DND-41 (cell line): Measurements from ENCODE around the gene HECTD4.

Experiments used
- ATAC-seq: fragments of 200-7000 bp; cut with Tn5 transposase; 3 replicates; pipeline ENCODE4 v1.9.1; 2021; ENCODE audit warnings: low read depth; ENCODE audit not compliant: insufficient read depth
- DNase-seq: peaks from one replicate; pipeline ENCODE4 v3.0.0-alpha.2; 2020
- H2AFZ ChIP-seq: 2 replicates; pipeline ENCODE4 v1.6.0; 2012; ENCODE audit warnings: low read depth, low read length
- H3K27ac ChIP-seq: 2 replicates; pipeline ENCODE4 v1.5.1; 2012; ENCODE audit warnings: low read length, inconsistent platforms
- H3K27me3 ChIP-seq: fragments of 200-600 bp; sonication (generic); 2 replicates; pipeline ENCODE4 v1.6.0; 2012; ENCODE audit warnings: low read length, mild to moderate bottlenecking, inconsistent platforms; ENCODE audit not compliant: insufficient read depth, poor library complexity
- H3K36me3 ChIP-seq: 2 replicates; pipeline ENCODE4 v1.5.1; 2012; ENCODE audit warnings: low read length, inconsistent platforms; ENCODE audit not compliant: insufficient read depth
- H3K4me1 ChIP-seq: 2 replicates; pipeline ENCODE4 v1.5.1; 2012; ENCODE audit warnings: mild to moderate bottlenecking, low read length; ENCODE audit not compliant: insufficient read depth
- H3K4me2 ChIP-seq: 2 replicates; pipeline ENCODE4 v1.6.0; 2012; ENCODE audit warnings: mild to moderate bottlenecking, moderate library complexity, low read length, inconsistent platforms; ENCODE audit not compliant: insufficient read depth
- H3K4me3 ChIP-seq, 2 experiments: fragments of 200-600 bp in 1 of 2; shearing (Covaris generic) in 1 of 2; 2 replicates each; pipeline ENCODE4 v1.5.1; 2012 to 2016; ENCODE audit warnings: inconsistent platforms in 2 of 2, low read length in 2 of 2, mild to moderate bottlenecking in 2 of 2, low read depth in 1 of 2, moderate library complexity in 1 of 2
- H3K79me2 ChIP-seq: 2 replicates; pipeline ENCODE4 v1.6.0; 2012; ENCODE audit warnings: low read length, inconsistent platforms; ENCODE audit not compliant: insufficient read depth
- H3K9ac ChIP-seq: 2 replicates; pipeline ENCODE4 v1.6.0; 2012; ENCODE audit warnings: low read depth, mild to moderate bottlenecking, inconsistent platforms, low read length, moderate library complexity
- H3K9me3 ChIP-seq: 2 replicates; pipeline ENCODE4 v1.5.1; 2012; ENCODE audit warnings: low read length, moderate library complexity, mild to moderate bottlenecking, inconsistent platforms; ENCODE audit not compliant: insufficient read depth, severe bottlenecking
- H4K20me1 ChIP-seq: 2 replicates; pipeline ENCODE4 v1.6.0; 2012; ENCODE audit warnings: low read length; ENCODE audit not compliant: insufficient read depth
- CTCF ChIP-seq: IDR thresholded peaks from 2 replicates; pipeline ENCODE4 v1.5.1; 2012; ENCODE audit warnings: borderline replicate concordance, low read length, moderate library complexity, mild to moderate bottlenecking; ENCODE audit not compliant: poor library complexity, severe bottlenecking; ENCODE audit errors: extremely low read depth
- EZH2 ChIP-seq: IDR thresholded peaks from 3 replicates; pipeline ENCODE4 v1.6.1; 2012; ENCODE audit warnings: borderline replicate concordance, low read depth, mild to moderate bottlenecking, moderate library complexity, low read length, inconsistent platforms; ENCODE audit not compliant: severe bottlenecking

The HECTD4 gene

DNA sequence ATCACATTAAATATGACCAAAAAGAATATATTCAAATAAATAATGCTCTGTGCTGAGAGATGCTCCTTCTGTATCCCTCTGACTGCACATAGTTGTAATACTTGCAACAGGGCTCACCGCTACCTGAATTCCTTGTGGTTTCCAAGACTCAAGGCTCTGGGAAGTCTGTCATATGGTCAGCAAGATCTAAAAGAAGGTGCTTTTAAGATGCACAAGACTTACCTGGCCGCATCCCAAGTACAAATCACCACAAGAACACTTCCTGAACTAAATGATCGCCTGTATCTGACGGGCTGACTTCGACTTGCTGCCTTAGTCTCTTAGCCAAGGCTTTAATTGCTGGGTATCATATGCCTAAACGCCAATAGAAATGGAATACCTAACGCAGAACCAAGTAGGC, 67.2 kb downstream of the HECTD4 start:
- Histone ChIP-seq H3K9ac (no peak overlapping the region), H3K4me3 (no peak overlapping the region), H3K4me1 (no peaks in the 10 kb centered on the region), H3K79me2 (peaks cover 3% of the 10 kb centered on the region; the same call in 1 of the 2 replicates), H3K9me3 (no peaks in the 10 kb centered on the region), H3K4me2 (no peak overlapping the region), H3K36me3 (peaks cover 49% of the 10 kb centered on the region), H3K27me3 (no peaks in the 10 kb centered on the region), H3K27ac (no peak overlapping the region), H2AFZ (no peak overlapping the region), H4K20me1 (no peaks in the 10 kb centered on the region; the same call in 1 of the 2 replicates)
- DNase-seq, result no peak
- TF ChIP-seq CTCF (no peak), EZH2 (no peak)
- ATAC-seq, result no peak

DNA sequence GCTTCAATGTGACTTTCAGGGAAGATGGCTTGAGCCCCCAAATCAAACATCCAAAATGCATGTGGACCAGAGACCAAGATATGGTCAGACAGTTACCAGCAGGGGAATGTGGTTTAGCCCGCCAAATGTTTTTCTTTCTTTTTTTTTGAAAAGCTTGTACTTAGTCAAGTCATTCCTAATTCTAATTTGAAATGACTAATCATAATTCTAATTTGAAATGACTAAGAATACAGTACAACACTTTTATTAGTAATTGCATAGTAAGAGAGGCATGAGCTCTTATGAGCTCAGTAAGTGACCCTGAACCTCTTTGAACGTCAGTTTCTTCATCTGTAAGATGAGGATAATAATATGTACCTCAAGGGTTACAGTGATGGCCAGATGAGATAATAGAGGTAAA, 72.4 kb downstream of the HECTD4 start:
- ATAC-seq (no peak), DNase-seq (no peak)
- Histone ChIP-seq H4K20me1 (no peaks in the 10 kb centered on the region), H3K4me2 (no peak overlapping the region), H3K27me3 (no peaks in the 10 kb centered on the region), H3K27ac (no peak overlapping the region), H3K4me3 (no peak overlapping the region), H3K79me2 (no peaks in the 10 kb centered on the region), H2AFZ (no peak overlapping the region), H3K4me1 (no peaks in the 10 kb centered on the region), H3K9me3 (no peaks in the 10 kb centered on the region), H3K9ac (no peak overlapping the region), H3K36me3 (peaks cover 63% of the 10 kb centered on the region)
- TF ChIP-seq EZH2, result no peak
- no peak for TF ChIP-seq CTCF

DNA sequence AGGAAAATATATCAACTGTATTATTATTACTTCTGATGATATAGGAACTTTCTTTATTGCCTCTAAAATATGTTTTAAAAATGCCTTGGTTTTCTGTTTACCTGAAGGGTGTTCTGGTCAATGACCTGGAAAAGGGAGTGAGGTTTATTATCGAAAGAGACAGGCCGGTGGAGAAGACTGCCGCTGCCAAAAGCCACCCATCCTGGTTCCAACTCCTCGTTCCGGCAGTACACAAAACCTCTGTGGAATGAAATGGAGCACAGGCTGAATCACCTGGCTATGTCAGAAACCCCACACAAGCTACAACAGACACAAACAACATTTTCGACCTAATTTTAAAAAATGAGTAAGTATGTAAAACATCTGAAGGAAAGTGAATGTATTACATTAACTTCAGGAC, 73.6 kb downstream of the HECTD4 start:
- no peak overlapping the region for H3K27ac ChIP-seq
- H3K9ac ChIP-seq, result no peak overlapping the region
- H3K36me3 ChIP-seq, result peaks cover 57% of the 10 kb centered on the region
- ATAC-seq, result no peak
- no peaks in the 10 kb centered on the region for H3K79me2 ChIP-seq
- no peak overlapping the region for H3K4me3 ChIP-seq
- no peaks in the 10 kb centered on the region for H4K20me1 ChIP-seq
- no peaks in the 10 kb centered on the region for H3K27me3 ChIP-seq
- no peak for TF ChIP-seq EZH2
- no peak for TF ChIP-seq CTCF
- DNase-seq, result no peak
- no peaks in the 10 kb centered on the region for H3K4me1 ChIP-seq
- no peaks in the 10 kb centered on the region for H3K9me3 ChIP-seq
- no peak overlapping the region for H3K4me2 ChIP-seq
- no peak overlapping the region for H2AFZ ChIP-seq

- Histone ChIP-seq H3K4me3 (no peak overlapping the region), H3K79me2 (no peaks in the 10 kb centered on the region), H3K9ac (no peak overlapping the region), H4K20me1 (no peaks in the 10 kb centered on the region), H3K27me3 (no peaks in the 10 kb centered on the region), H3K4me2 (no peak overlapping the region), H3K9me3 (no peaks in the 10 kb centered on the region), H3K36me3 (peaks cover 62% of the 10 kb centered on the region), H2AFZ (no peak overlapping the region), H3K4me1 (no peaks in the 10 kb centered on the region), H3K27ac (no peak overlapping the region)
- DNase-seq, result no peak
- TF ChIP-seq EZH2 (no peak), CTCF (no peak)
- no peak for ATAC-seq
Measured at GRCh38 chr12:112308161-112308560, 74.1 kb downstream of the HECTD4 start.
